NCI-H524 treated with DMSO at 0.1 percent for 48 hours (cell line): ENCODE data around the gene TF.
"Not testable (repeated sequence)": the region's sequence is repeated elsewhere in the genome, so short reads cannot be mapped to it uniquely, and the experiment has no call there.

Experiments used
- DNase-seq: peaks from one replicate; lab custom pipeline; 2025; lab: John Stamatoyannopoulos, UW

TF gene

DNA sequence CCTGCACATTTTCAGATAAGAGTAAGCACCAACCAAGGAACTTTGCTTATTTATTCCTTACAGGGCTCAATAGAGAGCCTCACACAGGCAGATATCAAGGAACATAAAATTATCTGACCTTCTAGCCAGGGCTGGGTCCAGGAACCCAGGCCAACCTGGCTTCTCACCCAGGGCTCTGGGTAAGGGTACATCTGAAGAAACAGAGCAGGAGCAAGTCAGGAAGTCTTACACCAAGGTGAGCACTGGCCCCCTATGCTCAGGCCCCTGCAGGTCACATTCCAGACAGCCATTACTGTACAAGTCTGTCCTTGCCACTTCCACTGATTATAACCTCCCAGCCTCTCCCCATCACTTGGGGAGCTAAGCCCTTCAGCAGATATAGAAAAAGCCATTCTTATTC lies 19.1 kb downstream of the TF start:
- DNase-seq: no peak

DNA sequence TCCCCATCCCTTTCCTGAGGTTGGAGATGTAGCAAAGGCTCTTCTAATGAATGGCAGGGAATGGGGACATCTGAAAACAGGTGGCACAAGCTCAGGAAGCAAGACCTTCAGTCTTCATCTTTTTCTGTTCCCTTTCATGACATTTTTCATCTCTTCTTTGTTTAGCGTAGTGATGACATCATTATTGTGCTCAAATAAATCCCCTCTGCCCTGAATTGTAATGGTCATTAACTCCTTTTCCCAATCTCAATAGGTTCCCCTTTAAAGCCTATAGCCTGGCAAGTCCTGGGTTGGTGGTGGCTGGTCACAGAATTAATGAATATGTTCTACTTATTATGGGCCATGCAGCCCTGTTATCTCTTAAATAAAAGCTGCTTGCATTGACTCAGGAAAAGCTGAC lies 21.4 kb downstream of the TF start:
- no peak for DNase-seq

GRCh38 chr3:133769536-133769935 lies 23.3 kb downstream of the TF start:
- DNase-seq: no peak

- DNase-seq: no peak
Measured at GRCh38 chr3:133773732-133774131, 27.5 kb downstream of the TF start.

- DNase-seq: no peak
Measured at GRCh38 chr3:133775309-133775708, 29.1 kb downstream of the TF start.

DNA sequence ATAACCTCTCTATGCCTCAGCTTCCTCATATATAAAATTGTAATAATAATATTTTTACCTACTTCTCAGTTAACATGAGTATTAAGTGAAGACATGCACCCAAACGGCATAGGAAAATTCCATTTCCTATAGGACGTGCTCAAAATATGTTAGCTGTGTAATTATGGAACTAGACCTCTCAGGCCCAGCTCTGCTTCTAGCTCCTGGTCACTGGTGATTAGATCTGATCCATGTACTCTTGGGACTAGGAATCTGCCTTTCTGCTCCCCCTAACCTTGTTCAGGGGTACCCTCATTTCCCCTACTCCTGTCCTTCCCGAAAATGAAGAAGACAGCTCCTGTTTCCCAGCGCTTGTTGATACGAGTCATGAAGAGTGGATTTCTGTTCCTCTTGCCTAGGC lies 29.6 kb downstream of the TF start:
- no peak for DNase-seq

- no peak for DNase-seq
Measured at GRCh38 chr3:133776794-133777438, 30.7 kb downstream of the TF start.

GRCh38 chr3:133777807-133778568 lies 31.8 kb downstream of the TF start:
- DNase-seq: no peak

GRCh38 chr3:133779626-133780203 lies 33.5 kb downstream of the TF start:
- no peak for DNase-seq

- DNase-seq: not testable (repeated sequence)
Measured at GRCh38 chr3:133780756-133781155, 34.6 kb downstream of the TF start.

DNA sequence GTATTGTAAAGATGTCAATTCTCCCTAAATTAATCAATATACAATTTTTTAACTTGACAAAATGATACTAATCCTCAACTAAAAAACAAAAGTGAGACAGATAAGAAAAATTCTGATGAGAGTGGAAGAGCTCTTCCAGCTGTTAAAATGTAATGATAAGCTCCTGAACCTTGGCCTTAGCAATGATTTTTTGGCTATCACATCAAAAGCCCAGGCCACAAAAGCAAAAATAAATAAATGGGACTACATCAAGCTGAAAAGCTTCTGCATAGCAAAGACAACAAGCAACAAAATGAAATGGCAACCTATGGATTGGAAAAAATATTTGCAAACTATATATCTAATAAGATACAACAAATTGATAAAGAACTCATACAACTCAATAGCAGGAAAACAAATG lies 35.4 kb downstream of the TF start:
- DNase-seq: no peak

DNA sequence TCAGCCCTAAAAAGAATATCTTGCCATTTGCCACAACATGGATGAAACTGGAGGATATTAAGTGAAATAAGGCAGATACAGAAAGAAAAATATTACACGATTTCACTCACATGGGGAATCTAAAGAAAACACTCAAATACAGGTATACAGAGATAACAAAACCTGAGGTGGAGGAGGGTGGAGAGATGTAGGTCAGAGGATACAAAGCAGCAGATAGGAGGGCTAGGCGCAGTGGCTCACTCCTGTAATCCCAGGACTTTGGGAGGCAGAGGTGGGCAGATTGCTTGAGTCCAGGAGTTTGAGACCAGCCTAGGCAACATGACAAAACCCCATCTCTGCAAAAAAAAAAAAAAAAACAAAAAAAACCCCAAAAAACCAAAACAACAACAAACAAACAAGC lies 36.3 kb downstream of the TF start:
- DNase-seq: no peak

GRCh38 chr3:133783762-133784161 lies 37.6 kb downstream of the TF start:
- DNase-seq: no peak

DNA sequence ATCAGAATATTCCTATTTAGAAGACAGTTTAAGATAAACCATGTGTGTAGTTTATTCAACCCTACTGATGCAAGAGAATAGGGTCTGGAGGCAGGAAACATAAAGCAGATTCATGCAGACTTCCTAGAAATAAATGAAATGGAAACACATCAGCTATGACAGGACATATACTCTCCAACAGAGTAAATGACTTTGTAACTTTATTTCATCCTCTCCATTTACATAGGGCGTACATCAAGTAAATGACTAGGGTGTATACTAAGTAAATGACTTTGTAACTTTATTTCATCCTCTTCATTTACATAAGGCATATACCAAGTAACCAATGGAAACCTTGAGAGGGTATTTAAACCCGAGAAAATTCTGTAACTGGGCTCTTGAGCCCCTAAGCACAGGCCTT lies 41.8 kb downstream of the TF start:
- DNase-seq: no peak

GRCh38 chr3:133792171-133792763 lies 46.1 kb downstream of the TF start:
- DNase-seq: no peak

DNA sequence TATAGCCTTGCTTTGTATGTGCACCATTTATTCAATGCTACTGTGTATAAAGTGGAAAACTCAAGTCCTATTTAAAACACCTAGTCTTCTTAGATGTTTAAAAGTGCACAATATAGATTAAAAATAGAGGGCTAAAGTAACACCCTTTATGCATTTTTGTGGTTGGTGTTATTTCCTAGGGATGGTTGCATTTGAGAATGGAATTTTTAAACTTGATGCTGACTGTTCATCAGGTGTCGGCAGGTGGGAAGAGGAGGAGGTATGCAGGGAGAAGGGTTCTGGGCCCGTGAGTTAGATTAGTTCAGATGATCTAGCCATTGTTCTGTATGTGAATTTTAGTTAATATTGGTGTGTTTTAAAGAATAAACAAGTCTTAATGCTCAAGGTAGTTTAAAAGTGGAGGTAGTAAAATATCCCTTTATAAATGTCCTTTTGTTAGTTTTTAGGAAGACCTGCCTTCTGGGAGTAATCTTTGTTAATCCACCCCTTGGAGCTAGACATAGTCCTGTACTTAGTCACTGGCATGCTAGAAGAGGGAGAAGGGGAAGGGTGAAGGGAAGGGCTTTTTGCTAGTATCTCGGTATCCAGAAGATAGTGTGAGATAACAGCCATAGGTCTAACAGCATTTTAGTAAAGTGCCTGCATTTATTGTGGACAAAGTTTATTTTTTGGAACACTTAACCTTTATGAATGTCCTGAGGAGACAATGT lies 51.4 kb downstream of the TF start:
- no peak for DNase-seq

- no peak for DNase-seq
Measured at GRCh38 chr3:133799794-133800585, 53.8 kb downstream of the TF start.

GRCh38 chr3:133803469-133803868 lies 57.3 kb downstream of the TF start:
- no peak for DNase-seq

DNA sequence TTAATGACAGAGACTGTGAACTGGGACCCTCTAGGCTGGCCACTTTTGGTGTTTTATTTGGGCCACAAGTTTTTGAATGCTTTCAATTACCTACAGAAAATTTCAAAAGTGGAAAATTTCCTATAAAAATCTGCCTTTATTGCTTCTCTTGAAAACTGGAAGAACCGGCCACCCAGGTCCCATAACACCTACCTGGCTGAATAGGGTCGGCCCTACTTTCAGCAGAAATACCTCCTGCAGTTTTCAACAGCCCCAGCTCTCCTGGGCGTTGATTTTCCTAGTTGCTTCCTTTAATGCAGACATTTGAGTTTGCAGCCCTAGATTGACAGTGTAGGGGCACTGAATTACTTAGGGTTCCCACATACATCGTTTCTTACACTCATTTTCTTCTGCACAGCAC lies 58.7 kb downstream of the TF start:
- no peak for DNase-seq

- DNase-seq: peak; percentile 51
Measured at GRCh38 chr3:133805384-133805701, 59.1 kb downstream of the TF start.

DNA sequence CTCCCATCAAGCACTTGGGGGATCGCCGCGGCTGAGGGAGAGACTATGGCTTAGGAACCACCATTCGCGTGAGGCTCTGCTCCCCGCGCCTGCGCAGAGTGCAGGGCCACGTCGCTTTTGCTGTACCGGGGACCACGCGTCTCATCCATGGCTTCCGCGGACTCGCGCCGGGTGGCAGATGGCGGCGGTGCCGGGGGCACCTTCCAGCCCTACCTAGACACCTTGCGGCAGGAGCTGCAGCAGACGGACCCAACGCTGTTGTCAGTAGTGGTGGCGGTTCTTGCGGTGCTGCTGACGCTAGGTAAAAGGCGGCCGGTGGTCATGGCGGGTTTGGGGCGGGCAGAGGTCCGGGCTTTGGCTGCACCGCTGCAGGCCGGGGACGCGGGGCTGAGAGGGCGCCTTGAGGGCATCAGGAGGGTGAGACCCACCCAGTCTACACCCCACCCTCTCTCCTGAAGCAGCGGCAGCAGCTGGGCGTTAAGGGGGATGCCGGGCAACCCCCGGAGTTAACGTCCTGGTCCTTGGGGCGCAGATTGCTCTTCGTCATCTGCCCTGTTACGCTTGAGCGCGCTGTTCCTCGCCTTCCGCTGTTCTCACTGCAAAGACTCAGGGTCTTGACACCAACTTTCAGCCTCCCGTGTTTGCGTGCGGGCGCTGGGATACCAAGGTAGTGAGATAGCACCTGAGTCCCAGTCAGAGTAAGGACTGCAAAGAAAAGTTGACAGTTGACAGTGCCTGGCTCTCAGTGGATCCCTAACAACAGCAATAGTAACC lies 59.7 kb downstream of the TF start, which contains the start of gene SRPRB:
TSS of gene SRPRB (plus strand) at position 114 of the 774 bp plus-strand sequence. CDS start at position 148, 34 bp downstream.
- peak; percentile 76 for DNase-seq
